Effector CD4-positive, alpha-beta T cell (primary cell): ENCODE results near the gene CPED1.
"Not testable (repeated sequence)": the region's sequence is repeated elsewhere in the genome, so short reads cannot be mapped to it uniquely, and the experiment has no call there.

Source experiments
- DNase-seq: peaks from one replicate; pipeline ENCODE4 v3.0.0-alpha.2; 2020

The CPED1 gene

GRCh38 chr7:121196286-121196685 is 207.8 kb downstream of the CPED1 start:
- no peak for DNase-seq

DNA sequence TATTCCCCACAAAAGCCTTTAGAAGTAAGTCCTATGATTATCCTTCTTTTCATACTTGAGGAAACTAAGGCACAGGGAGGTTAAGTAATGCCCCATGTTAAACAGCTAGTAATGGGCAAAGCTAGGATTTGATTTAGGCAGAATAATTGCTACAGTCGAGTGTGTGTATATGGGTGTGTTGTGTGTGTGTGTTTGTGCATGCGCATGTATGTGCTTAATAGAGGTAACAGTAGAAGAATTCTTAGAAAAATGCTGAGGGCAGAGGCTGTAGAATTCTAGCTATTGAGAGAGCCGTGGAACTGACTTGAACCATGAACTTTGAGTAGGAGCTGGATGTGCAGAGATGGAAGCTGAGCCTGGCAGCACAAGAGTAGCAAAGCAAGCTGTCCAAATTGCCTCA is 208.9 kb downstream of the CPED1 start:
- DNase-seq: no peak

- no peak for DNase-seq
Measured at GRCh38 chr7:121198502-121198901, 210.0 kb downstream of the CPED1 start.

GRCh38 chr7:121202125-121202524 is 213.6 kb downstream of the CPED1 start:
- no peak for DNase-seq

DNA sequence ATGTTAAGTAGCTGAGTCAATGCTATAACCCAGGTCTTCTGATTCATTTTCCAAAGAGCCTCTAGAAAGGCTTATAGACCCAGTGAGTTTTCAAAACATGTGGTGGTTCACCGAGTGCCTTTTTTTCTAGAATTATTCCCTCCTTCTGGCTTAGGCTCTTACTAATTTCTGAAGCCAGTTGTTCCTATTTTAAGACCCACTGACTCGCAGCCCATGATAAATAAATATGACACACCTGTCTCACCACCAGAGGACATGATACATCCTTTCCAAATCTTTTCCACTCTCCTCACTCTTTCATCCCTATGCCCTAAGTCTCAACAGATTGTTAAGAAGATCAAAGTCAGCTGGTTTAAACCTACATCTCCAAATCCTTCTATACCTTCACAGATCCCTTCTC is 214.3 kb downstream of the CPED1 start:
- no peak for DNase-seq

- DNase-seq: no peak
Measured at GRCh38 chr7:121204537-121204936, 216.0 kb downstream of the CPED1 start.

- no peak for DNase-seq
Measured at GRCh38 chr7:121205777-121206176, 217.3 kb downstream of the CPED1 start.

DNA sequence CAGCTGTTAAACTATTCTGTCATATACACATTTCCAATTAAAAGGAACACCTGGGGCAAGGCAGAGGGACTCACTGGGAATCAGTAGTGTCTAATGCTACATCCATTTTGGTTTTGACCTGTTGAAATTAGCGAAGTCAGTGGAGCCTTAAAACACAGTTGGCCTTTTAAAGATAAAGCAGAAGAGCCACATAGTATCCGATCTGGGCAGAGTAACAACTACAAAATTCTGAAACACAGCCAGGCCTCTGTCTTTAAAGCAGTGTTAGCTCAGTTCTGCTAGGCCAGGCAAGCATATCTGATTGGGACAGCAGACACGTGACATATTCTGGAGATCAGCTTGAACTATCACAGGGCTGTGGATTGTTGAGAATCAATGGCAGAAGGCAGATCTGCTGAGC is 222.7 kb downstream of the CPED1 start:
- no peak for DNase-seq

- no peak for DNase-seq
Measured at GRCh38 chr7:121212036-121212435, 223.5 kb downstream of the CPED1 start.

DNA sequence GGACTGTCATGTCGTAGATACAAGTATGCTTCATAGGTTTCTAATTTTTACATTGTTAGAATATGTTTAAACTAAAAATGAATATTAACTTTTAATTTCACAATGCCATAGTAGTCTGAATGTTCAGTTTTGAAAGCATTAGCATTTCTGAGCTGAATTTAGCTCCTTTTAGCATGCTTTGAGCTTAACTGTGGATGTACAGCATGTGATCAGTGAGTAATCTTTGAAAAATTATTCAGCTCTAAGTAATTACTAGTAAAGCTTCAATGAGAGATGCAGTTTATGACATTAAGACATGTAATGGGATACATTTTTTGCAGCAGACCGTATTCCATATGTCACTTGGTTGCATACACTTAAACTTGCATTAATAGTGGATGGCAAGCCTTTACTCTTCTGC is 226.1 kb downstream of the CPED1 start:
- DNase-seq: no peak

GRCh38 chr7:121219026-121219425 is 230.5 kb downstream of the CPED1 start:
- DNase-seq: no peak

- not testable (repeated sequence) for DNase-seq
Measured at GRCh38 chr7:121221108-121221507, 232.6 kb downstream of the CPED1 start.

DNA sequence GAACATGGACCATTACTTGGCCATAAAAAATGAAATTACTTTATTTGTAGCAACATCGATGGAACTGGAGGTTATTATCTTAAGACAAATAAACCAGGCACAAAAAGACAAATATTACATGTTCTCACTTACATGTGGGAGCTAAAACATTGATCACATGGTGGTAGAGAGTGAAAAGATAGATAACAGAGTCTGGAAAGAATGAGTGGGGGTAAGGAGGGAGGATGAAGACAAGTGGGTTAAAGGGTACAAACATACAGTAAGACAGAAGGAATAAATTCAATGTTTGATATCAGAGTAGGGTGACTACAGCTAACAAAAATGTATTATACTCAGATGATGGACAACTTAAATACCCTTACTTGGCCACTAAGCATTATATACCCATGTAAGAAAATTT is 240.3 kb downstream of the CPED1 start:
- DNase-seq: no peak

DNA sequence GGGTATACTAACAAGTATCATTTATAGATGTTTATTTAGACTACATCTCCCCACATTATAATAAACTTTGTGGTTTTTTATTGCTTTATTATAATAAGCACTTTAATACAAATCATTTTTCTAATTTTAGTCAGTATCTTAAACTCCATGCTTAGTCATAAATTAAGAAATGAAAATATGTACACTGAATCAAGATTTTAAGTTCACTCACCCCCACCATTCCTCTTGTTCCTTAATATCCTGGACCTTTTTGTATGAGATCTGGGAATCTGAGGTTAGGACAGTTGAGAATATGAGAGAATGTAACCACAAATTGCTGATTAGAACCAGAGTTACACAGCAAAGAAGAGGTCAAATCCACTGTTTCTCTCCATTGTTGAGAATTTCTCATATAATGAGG is 246.7 kb downstream of the CPED1 start:
- no peak for DNase-seq

- DNase-seq: no peak
Measured at GRCh38 chr7:121237601-121238000, 249.1 kb downstream of the CPED1 start.

GRCh38 chr7:121244120-121244870 is 255.8 kb downstream of the CPED1 start:
- no peak for DNase-seq

- not testable (repeated sequence) for DNase-seq
Measured at GRCh38 chr7:121251367-121251766, 262.9 kb downstream of the CPED1 start.

- DNase-seq: not testable (repeated sequence)
Measured at GRCh38 chr7:121252523-121253235, 264.2 kb downstream of the CPED1 start.

DNA sequence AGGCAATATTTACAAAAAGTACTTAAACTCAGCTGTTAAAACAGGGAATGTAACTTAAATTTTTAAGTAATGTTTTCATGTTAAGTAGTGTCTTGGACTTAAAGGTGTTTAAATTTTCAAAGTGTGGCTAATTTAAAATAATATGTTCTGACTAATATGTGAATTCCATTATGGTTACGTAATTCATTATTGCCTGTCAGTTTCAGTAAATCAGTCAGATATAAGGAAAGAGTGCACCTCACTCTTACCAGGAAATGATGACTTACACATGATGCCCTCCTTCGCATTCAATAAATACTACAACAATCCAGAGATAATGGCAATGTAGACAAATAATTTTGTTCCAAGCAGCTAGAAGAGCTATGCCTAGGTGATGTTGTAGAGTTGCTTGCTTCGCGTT is 271.3 kb downstream of the CPED1 start:
- no peak for DNase-seq

- no peak for DNase-seq
Measured at GRCh38 chr7:121261207-121261884, 272.8 kb downstream of the CPED1 start.

DNA sequence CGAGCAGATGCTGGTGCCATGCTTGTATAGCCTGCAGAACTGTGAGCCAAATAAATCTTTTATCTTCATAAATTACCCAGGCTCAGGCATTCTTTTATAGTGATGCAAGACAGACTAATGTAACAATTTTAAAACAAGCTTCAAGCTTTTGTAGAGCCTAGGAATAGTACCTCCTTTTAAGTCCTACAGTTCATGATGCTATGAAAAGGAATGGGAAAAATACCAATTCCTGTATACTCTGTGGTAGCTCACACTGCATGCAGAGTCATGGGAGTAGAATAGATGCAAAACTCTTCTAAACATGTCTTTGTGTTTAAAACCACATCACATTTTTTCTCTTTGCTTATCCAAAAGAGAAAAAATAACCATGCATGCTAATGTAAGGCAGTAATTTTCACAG is 273.7 kb downstream of the CPED1 start:
- DNase-seq: no peak

GRCh38 chr7:121262969-121263368 is 274.5 kb downstream of the CPED1 start:
- no peak for DNase-seq

DNA sequence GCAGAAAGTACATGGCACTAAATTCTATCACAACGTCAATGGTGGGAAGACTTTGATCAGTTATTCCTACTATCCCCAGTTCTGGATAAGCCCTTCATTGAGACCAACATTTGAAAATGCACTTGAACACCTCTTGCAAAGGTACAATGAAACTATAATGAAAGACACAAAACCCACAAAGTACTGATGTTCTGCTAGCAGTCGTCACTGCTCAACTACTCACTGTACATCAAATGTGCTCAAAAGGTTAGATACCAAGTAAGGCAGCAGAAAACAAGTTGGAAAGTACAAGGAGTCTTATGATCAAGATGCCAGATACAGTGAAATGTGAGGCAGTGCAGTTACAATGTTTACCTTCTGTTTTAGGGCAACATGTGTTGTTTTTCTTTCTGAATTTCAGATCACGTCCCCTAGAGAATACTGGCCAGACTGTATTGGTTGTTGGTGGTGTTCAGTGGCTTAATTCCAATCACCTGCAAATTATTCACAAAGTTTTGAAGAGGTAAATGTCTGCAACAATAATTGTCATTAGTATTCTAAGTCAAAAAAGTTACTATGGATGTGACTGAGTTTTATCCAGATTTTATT is 277.9 kb downstream of the CPED1 start:
- DNase-seq: no peak

GRCh38 chr7:121267612-121268011 is 279.1 kb downstream of the CPED1 start:
- DNase-seq: no peak
